Gastrocnemius medialis (tissue), 4 donors: ENCODE measurements around the gene ADAM12. TPM values are rescaled to one million over a fixed set of nuclear protein-coding genes. Genes with fewer than 3 reads are reported as not detected.

Experiments
- ATAC-seq, 2 donors: fragments of 150-250 bp; one replicate each; pipeline ENCODE4 v1.9.1; 2016
- DNase-seq, 2 donors: peaks; one replicate each; pipeline ENCODE4 v3.0.0-alpha.2; 2019
- H3K27ac ChIP-seq, 4 donors: fragments of 200-600 bp; sonication (generic); 1 replicate in 1 of 4; 2 replicates in 3 of 4; pipeline ENCODE4 v1.5.1; 2016 to 2018; ENCODE audit warnings: mild to moderate bottlenecking in 2 of 4, moderate library complexity in 1 of 4
- H3K27me3 ChIP-seq, 3 donors: fragments of 200-600 bp; sonication (generic) in 2 of 3; 1 replicate in 1 of 3; 2 replicates in 2 of 3; pipeline versions ENCODE4 v1.5.1 to v1.6.0; 2016 to 2019; ENCODE audit warnings: mild to moderate bottlenecking in 1 of 3, moderate library complexity in 1 of 3
- H3K36me3 ChIP-seq, 2 donors: fragments of 200-600 bp; sonication (generic) in 1 of 2; one replicate each; pipeline ENCODE4 v1.5.1; 2017 to 2018
- H3K4me1 ChIP-seq, 2 donors: fragments of 200-600 bp; sonication (generic) in 1 of 2; one replicate each; pipeline ENCODE4 v1.5.1; 2016 to 2017; ENCODE audit warnings: mild to moderate bottlenecking in 2 of 2
- H3K4me3 ChIP-seq, 4 donors: fragments of 200-600 bp; sonication (generic) in 3 of 4; 1 replicate in 1 of 4; 2 replicates in 3 of 4; pipeline ENCODE4 v1.5.1; 2016 to 2019; ENCODE audit warnings: mild to moderate bottlenecking in 2 of 4
- H3K9me3 ChIP-seq, 3 donors: fragments of 200-600 bp; sonication (generic) in 2 of 3; 1 replicate in 1 of 3; 2 replicates in 2 of 3; pipeline ENCODE4 v1.5.1; 2016 to 2019
- CTCF ChIP-seq, 5 experiments: fragments of 450-650 bp in 3 of 5; fragments of 200-600 bp in 2 of 5; sonication (generic) in 2 of 5; IDR thresholded peaks in 4 of 5; conservative IDR thresholded peaks in 1 of 5; 1 replicate in 4 of 5; 2 replicates in 1 of 5; pipeline ENCODE4 v1.5.1; 2016 to 2019; ENCODE audit warnings: antibody characterized with exemption in 5 of 5, mild to moderate bottlenecking in 3 of 5, moderate library complexity in 3 of 5
- POLR2A ChIP-seq, 2 donors: fragments of 450-650 bp; IDR thresholded peaks; one replicate each; pipeline ENCODE4 v1.6.1; 2017; ENCODE audit warnings: antibody characterized with exemption in 2 of 2, mild to moderate bottlenecking in 2 of 2, moderate library complexity in 2 of 2
- in situ Hi-C, 4 donors: fragments of 200-750 bp; cut with MboI; loops; one replicate each; pipeline versions ENCODE4 v1.15.0 to v1.8.0; 2017; ENCODE audit warnings: low sequenced_read_pairs in 4 of 4
- intact Hi-C: fragments of 100-400 bp; cut with DNase I; formaldehyde crosslinking; loops from one replicate; pipeline ENCODE4 v1.15.1; 2023; ENCODE audit warnings: low total_unique reads
- total RNA-seq, 4 donors: library from RNA; depleted of rRNA; stranded (reverse); fragments of >200 nt; gene quantifications; one replicate each; pipeline versions ENCODE4 v1.1.0 to v1.2.3, GENCODE V29; 2016

ADAM12 gene
- total RNA-seq, 4 donors from 2014 or later = 0.10 TPM; not detected in 3

- H3K4me3 ChIP-seq = no peak overlapping the region
- in situ Hi-C loops (no loop called here), intact Hi-C loops (no loop called here)
- ATAC-seq = no peak
- H3K9me3 ChIP-seq = no peaks in the 10 kb centered on the region
- no peaks in the 10 kb centered on the region for H3K27me3 ChIP-seq
- DNase-seq = no peak
- no peak for TF ChIP-seq POLR2A (IDR thresholded peaks at IDR 0.05)
- TF ChIP-seq CTCF (IDR thresholded peaks at IDR 0.05 in 4 of 5, conservative IDR thresholded peaks at IDR 0.05 in 1 of 5) = no peak
- H3K36me3 ChIP-seq = no peaks in the 10 kb centered on the region
- H3K4me1 ChIP-seq = no peaks in the 10 kb centered on the region
- H3K27ac ChIP-seq = no peak overlapping the region
Observed at GRCh38 chr10:126253611-126253998, 134.7 kb downstream of the ADAM12 start.

GRCh38 chr10:126252884-126253610, 135.2 kb downstream of the ADAM12 start:
- Histone ChIP-seq H3K4me3 (no peak overlapping the region), H3K9me3 (no peaks in the 10 kb centered on the region), H3K4me1 (no peaks in the 10 kb centered on the region), H3K27ac (no peak overlapping the region), H3K27me3 (no peaks in the 10 kb centered on the region), H3K36me3 (no peaks in the 10 kb centered on the region)
- DNase-seq = no peak
- peak in 1 of 2 donors; percentile 66 for ATAC-seq
- in situ Hi-C loops (no loop called here), intact Hi-C loops (no loop called here)
- TF ChIP-seq CTCF (IDR thresholded peaks at IDR 0.05 in 4 of 5, conservative IDR thresholded peaks at IDR 0.05 in 1 of 5) (no peak), POLR2A (IDR thresholded peaks at IDR 0.05) (no peak)

- no peak overlapping the region for H3K27ac ChIP-seq
- H3K4me3 ChIP-seq = no peak overlapping the region
- no peaks in the 10 kb centered on the region for H3K27me3 ChIP-seq
- H3K36me3 ChIP-seq = no peaks in the 10 kb centered on the region
- intact Hi-C loops (no loop called here), in situ Hi-C loops (no loop called here)
- no peak for ATAC-seq
- no peaks in the 10 kb centered on the region for H3K9me3 ChIP-seq
- no peaks in the 10 kb centered on the region for H3K4me1 ChIP-seq
- TF ChIP-seq POLR2A (IDR thresholded peaks at IDR 0.05) (no peak), CTCF (IDR thresholded peaks at IDR 0.05 in 4 of 5, conservative IDR thresholded peaks at IDR 0.05 in 1 of 5) (no peak)
- no peak for DNase-seq
Observed at GRCh38 chr10:126251778-126252407, 136.4 kb downstream of the ADAM12 start.

GRCh38 chr10:126250527-126251310, 137.6 kb downstream of the ADAM12 start:
- DNase-seq = peak in 1 of 2 donors; percentile 22
- no peaks in the 10 kb centered on the region for H3K4me1 ChIP-seq
- peak in 1 of 2 donors; percentile 44 for ATAC-seq
- H3K27me3 ChIP-seq = no peaks in the 10 kb centered on the region
- H3K27ac ChIP-seq = no peak overlapping the region
- H3K9me3 ChIP-seq = no peaks in the 10 kb centered on the region
- in situ Hi-C loops (no loop called here), intact Hi-C loops (no loop called here)
- no peaks in the 10 kb centered on the region for H3K36me3 ChIP-seq
- no peak for TF ChIP-seq CTCF (IDR thresholded peaks at IDR 0.05 in 4 of 5, conservative IDR thresholded peaks at IDR 0.05 in 1 of 5)
- no peak overlapping the region for H3K4me3 ChIP-seq
